ENCODE data around the gene RTRAF.

- no peak for TF ChIP-seq CTCF (conservative IDR thresholded peaks at IDR 0.05 in 1 of 2, IDR thresholded peaks at IDR 0.05 in 1 of 2; ENCODE audit: extremely low read depth in 1 of 2, insufficient read depth in 1 of 2, low read depth in 1 of 2, low read length in 2 of 2)
- TF ChIP-seq EZH2 (IDR thresholded peaks at IDR 0.05; ENCODE audit: borderline replicate concordance, low read length), result no peak
Observed at GRCh38 chr14:51989293-51990234, at the start of gene RTRAF.
